NB4 (cell line): ENCODE measurements around the gene UBE3A.
"Not testable (repeated sequence)": the region's sequence is repeated elsewhere in the genome, so short reads cannot be mapped to it uniquely, and the experiment has no call there.

ENCODE experiments used
- MYC ChIP-seq: IDR thresholded peaks from 2 replicates; pipeline ENCODE4 v1.6.1; 2011; ENCODE audit warnings: low read depth, low read length
- POLR2A ChIP-seq: IDR thresholded peaks from 2 replicates; pipeline ENCODE4 v1.6.1; 2011; ENCODE audit warnings: mild to moderate bottlenecking; ENCODE audit not compliant: insufficient read length; ENCODE audit errors: extremely low read depth
- TF ChIP-seq, protein P1 (sequence below): IDR thresholded peaks from one replicate; pipeline ENCODE4 v1.5.1; 2012; ENCODE audit warnings: low read depth, low read length

- TF ChIP-seq, protein P1, sequence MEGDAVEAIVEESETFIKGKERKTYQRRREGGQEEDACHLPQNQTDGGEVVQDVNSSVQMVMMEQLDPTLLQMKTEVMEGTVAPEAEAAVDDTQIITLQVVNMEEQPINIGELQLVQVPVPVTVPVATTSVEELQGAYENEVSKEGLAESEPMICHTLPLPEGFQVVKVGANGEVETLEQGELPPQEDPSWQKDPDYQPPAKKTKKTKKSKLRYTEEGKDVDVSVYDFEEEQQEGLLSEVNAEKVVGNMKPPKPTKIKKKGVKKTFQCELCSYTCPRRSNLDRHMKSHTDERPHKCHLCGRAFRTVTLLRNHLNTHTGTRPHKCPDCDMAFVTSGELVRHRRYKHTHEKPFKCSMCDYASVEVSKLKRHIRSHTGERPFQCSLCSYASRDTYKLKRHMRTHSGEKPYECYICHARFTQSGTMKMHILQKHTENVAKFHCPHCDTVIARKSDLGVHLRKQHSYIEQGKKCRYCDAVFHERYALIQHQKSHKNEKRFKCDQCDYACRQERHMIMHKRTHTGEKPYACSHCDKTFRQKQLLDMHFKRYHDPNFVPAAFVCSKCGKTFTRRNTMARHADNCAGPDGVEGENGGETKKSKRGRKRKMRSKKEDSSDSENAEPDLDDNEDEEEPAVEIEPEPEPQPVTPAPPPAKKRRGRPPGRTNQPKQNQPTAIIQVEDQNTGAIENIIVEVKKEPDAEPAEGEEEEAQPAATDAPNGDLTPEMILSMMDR, result not testable (repeated sequence)
- TF ChIP-seq MYC, POLR2A: not testable (repeated sequence)
Observed at GRCh38 chr15:25409731-25410130, 29.1 kb downstream of the UBE3A start.
